Natural killer cell (primary cell): ENCODE data around the gene NAV2. TPM values are rescaled to one million over a fixed set of nuclear protein-coding genes. Genes with fewer than 3 reads are reported as not detected.

Experiments
- ATAC-seq, 3 donors: fragments of 150-1000 bp in 2 of 3; fragments of 200-7000 bp in 1 of 3; cut with Tn5 transposase; 1 replicate in 1 of 3; 2 replicates in 2 of 3; pipeline ENCODE4 v1.10.0; 2021; ENCODE audit warnings: mild to moderate bottlenecking in 2 of 3, moderate library complexity in 2 of 3
- DNase-seq, 2 donors: peaks; one replicate each; pipeline versions ENCODE4 v3.0.0 to v3.0.0-alpha.2; 2013 to 2021; ENCODE audit warnings: mixed read lengths in 1 of 2
- H3K27ac ChIP-seq: one replicate; pipeline ENCODE4 v1.5.1; 2013; ENCODE audit warnings: mild to moderate bottlenecking, low read length
- H3K27me3 ChIP-seq: one replicate; pipeline ENCODE4 v1.6.1; 2013; ENCODE audit warnings: low read length; ENCODE audit not compliant: control insufficient read depth, insufficient read depth
- H3K36me3 ChIP-seq: one replicate; pipeline ENCODE4 v1.6.1; 2013; ENCODE audit warnings: low read length; ENCODE audit not compliant: control insufficient read depth, insufficient read depth
- H3K4me1 ChIP-seq: one replicate; pipeline ENCODE4 v1.6.1; 2013; ENCODE audit warnings: low read length; ENCODE audit not compliant: control insufficient read depth, insufficient read depth
- H3K4me3 ChIP-seq: one replicate; pipeline ENCODE4 v1.5.1; 2013; ENCODE audit warnings: low read length
- H3K9me3 ChIP-seq: one replicate; pipeline ENCODE4 v1.6.1; 2013; ENCODE audit warnings: low read length; ENCODE audit not compliant: control insufficient read depth, insufficient read depth
- H3K27ac Mint-ChIP-seq, 2 donors: one replicate each; pipeline ENCODE4 v1.8.0; 2022; ENCODE audit warnings: mild to moderate bottlenecking in 2 of 2, mixed read lengths in 2 of 2, moderate library complexity in 1 of 2
- H3K27me3 Mint-ChIP-seq, 2 donors: one replicate each; pipeline ENCODE4 v1.8.0; 2022; ENCODE audit warnings: low read depth in 2 of 2, mixed read lengths in 2 of 2
- H3K36me3 Mint-ChIP-seq: one replicate; pipeline ENCODE4 v1.8.0; 2022; ENCODE audit warnings: mixed read lengths
- H3K4me1 Mint-ChIP-seq, 2 donors: one replicate each; pipeline ENCODE4 v1.8.0; 2022; ENCODE audit warnings: mixed read lengths in 2 of 2
- H3K4me3 Mint-ChIP-seq: one replicate; pipeline ENCODE4 v1.8.0; 2022; ENCODE audit warnings: mild to moderate bottlenecking, moderate library complexity, mixed read lengths
- H3K9me3 Mint-ChIP-seq, 2 donors: one replicate each; pipeline ENCODE4 v1.8.0; 2022; ENCODE audit warnings: mixed read lengths in 2 of 2
- WGBS: methylation state at CpG from one replicate; pipeline ENCODE4 v1.1.7; 2013; ENCODE audit warnings: missing lambda C conversion rate; ENCODE audit not compliant: insufficient coverage; 5-methylcytosine and 5-hydroxymethylcytosine counted together
- intact Hi-C: fragments of 100-400 bp; cut with micrococcal nuclease; formaldehyde crosslinking; loops from one replicate; pipeline ENCODE4 v1.14.2; 2022
- total RNA-seq, 4 donors: library from RNA; stranded (reverse); fragments of 120-200 nt in 1 of 4; gene quantifications; one replicate each; pipeline versions ENCODE4 v1.2.3 to v1.2.4, GENCODE V29; 2013 to 2022
- TF ChIP-seq, protein P1 (sequence below): fragments of 200-600 bp; IDR thresholded peaks from one replicate; pipeline ENCODE4 v1.8.0; 2022; ENCODE audit warnings: antibody characterized with exemption

The NAV2 gene
- total RNA-seq, 3 donors from 2014 or later (not counting 1 experiment from before 2014, with no cell fraction given), result 0.14 to 1.6 (median 0.43) TPM

GRCh38 chr11:19803506-19803998 lies 90.9 kb downstream of the NAV2 start:
- no peak for ATAC-seq
- Histone ChIP-seq H3K27ac (no peak overlapping the region), H3K4me1 (no peaks in the 10 kb centered on the region), H3K27me3 (no peaks in the 10 kb centered on the region), H3K36me3 (no peaks in the 10 kb centered on the region), H3K9me3 (no peaks in the 10 kb centered on the region), H3K4me3 (no peak overlapping the region)
- H3K4me1 Mint-ChIP-seq, result no peaks in the 10 kb centered on the region
- TF ChIP-seq, protein P1, sequence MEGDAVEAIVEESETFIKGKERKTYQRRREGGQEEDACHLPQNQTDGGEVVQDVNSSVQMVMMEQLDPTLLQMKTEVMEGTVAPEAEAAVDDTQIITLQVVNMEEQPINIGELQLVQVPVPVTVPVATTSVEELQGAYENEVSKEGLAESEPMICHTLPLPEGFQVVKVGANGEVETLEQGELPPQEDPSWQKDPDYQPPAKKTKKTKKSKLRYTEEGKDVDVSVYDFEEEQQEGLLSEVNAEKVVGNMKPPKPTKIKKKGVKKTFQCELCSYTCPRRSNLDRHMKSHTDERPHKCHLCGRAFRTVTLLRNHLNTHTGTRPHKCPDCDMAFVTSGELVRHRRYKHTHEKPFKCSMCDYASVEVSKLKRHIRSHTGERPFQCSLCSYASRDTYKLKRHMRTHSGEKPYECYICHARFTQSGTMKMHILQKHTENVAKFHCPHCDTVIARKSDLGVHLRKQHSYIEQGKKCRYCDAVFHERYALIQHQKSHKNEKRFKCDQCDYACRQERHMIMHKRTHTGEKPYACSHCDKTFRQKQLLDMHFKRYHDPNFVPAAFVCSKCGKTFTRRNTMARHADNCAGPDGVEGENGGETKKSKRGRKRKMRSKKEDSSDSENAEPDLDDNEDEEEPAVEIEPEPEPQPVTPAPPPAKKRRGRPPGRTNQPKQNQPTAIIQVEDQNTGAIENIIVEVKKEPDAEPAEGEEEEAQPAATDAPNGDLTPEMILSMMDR, result no peak
- H3K27me3 Mint-ChIP-seq, result peaks cover 3 to 28% of the 10 kb centered on the region in 2 donors
- no peaks in the 10 kb centered on the region for H3K9me3 Mint-ChIP-seq
- H3K36me3 Mint-ChIP-seq, result no peaks in the 10 kb centered on the region
- no peak overlapping the region for H3K4me3 Mint-ChIP-seq
- no peak overlapping the region for H3K27ac Mint-ChIP-seq
- WGBS, result 79% methylated on average over 3 of the region's 3 CpGs
- DNase-seq, result no peak
- intact Hi-C loops, result no loop called here

- Mint-ChIP-seq H3K27me3 (peaks cover 0 to 22% of the 10 kb centered on the region in 2 donors), H3K9me3 (no peaks in the 10 kb centered on the region), H3K36me3 (no peaks in the 10 kb centered on the region), H3K4me3 (no peak overlapping the region), H3K4me1 (no peaks in the 10 kb centered on the region), H3K27ac (no peak overlapping the region)
- TF ChIP-seq, protein P1, result no peak
- Histone ChIP-seq H3K9me3 (no peaks in the 10 kb centered on the region), H3K27ac (no peak overlapping the region), H3K27me3 (no peaks in the 10 kb centered on the region), H3K36me3 (no peaks in the 10 kb centered on the region), H3K4me3 (no peak overlapping the region), H3K4me1 (no peaks in the 10 kb centered on the region)
- DNase-seq, result no peak
- 84% methylated on average over 4 of the region's 5 CpGs for WGBS
- no peak for ATAC-seq
- intact Hi-C loops, result no loop called here
Observed at GRCh38 chr11:19805376-19805775, 92.7 kb downstream of the NAV2 start.

- TF ChIP-seq, protein P1, result no peak
- H3K4me3 Mint-ChIP-seq, result no peak overlapping the region
- ATAC-seq, result no peak
- DNase-seq, result no peak
- intact Hi-C loops, result no loop called here
- H3K36me3 Mint-ChIP-seq, result no peaks in the 10 kb centered on the region
- no peak overlapping the region for H3K27ac ChIP-seq
- H3K9me3 Mint-ChIP-seq, result no peaks in the 10 kb centered on the region
- no peaks in the 10 kb centered on the region for H3K9me3 ChIP-seq
- 85% methylated on average over 2 of the region's 2 CpGs for WGBS
- no peak overlapping the region for H3K27ac Mint-ChIP-seq
- H3K4me1 Mint-ChIP-seq, result no peaks in the 10 kb centered on the region
- no peak overlapping the region for H3K4me3 ChIP-seq
- no peaks in the 10 kb centered on the region for H3K27me3 ChIP-seq
- H3K4me1 ChIP-seq, result no peaks in the 10 kb centered on the region
- no peaks in the 10 kb centered on the region for H3K36me3 ChIP-seq
- H3K27me3 Mint-ChIP-seq, result peaks cover 0 to 22% of the 10 kb centered on the region in 2 donors
Observed at GRCh38 chr11:19805827-19806226, 93.2 kb downstream of the NAV2 start.

DNA sequence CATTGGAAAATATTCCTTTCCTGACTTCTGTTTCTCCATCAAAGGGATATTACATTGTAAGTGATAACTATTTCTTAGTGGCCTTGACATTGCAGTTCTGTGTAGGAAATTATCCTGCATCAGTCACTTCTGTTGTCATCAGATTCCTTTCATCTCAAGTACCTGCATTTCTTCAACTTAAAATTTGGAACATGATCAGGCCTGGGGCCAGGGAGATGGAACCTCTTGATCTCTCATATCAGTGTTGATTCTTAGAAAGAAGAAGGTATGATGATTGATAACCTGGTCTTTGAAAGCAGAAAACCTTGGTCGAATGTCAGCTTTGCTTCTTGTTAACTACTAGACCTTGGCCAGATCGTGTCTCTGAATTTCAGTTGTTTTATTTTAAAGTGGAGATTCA lies 93.6 kb downstream of the NAV2 start:
- DNase-seq, result no peak
- H3K9me3 ChIP-seq, result no peaks in the 10 kb centered on the region
- no peaks in the 10 kb centered on the region for H3K4me1 ChIP-seq
- no peaks in the 10 kb centered on the region for H3K36me3 ChIP-seq
- no peak for ATAC-seq
- no peaks in the 10 kb centered on the region for H3K36me3 Mint-ChIP-seq
- no peak overlapping the region for H3K4me3 ChIP-seq
- no peaks in the 10 kb centered on the region for H3K9me3 Mint-ChIP-seq
- H3K27me3 Mint-ChIP-seq, result peaks cover 2 to 22% of the 10 kb centered on the region in 2 donors
- no peaks in the 10 kb centered on the region for H3K4me1 Mint-ChIP-seq
- 88% methylated on average over 2 of the region's 2 CpGs for WGBS
- no peaks in the 10 kb centered on the region for H3K27me3 ChIP-seq
- intact Hi-C loops, result no loop called here
- H3K4me3 Mint-ChIP-seq, result no peak overlapping the region
- no peak overlapping the region for H3K27ac ChIP-seq
- TF ChIP-seq, protein P1, result no peak
- no peak overlapping the region for H3K27ac Mint-ChIP-seq
